GM10248 (cell line): ENCODE measurements around the gene KREMEN1.

ENCODE experiments used
- CTCF ChIA-PET: fragments of 300-600 bp; sonication (Branson Sonifier 250); formaldehyde crosslinking; extraction: SDS; loops from one replicate; lab custom pipeline; 2021; ENCODE audit warnings: antibody characterized with exemption; lab: Yijun Ruan, JAX
- POLR2A ChIA-PET: fragments of 350-650 bp; sonication (Branson Sonifier 250); formaldehyde crosslinking; extraction: SDS; loops from one replicate; lab custom pipeline; 2020; ENCODE audit warnings: antibody characterized with exemption; lab: Yijun Ruan, JAX
- DNase-seq: peaks from one replicate; pipeline ENCODE4 v3.0.0; 2012; ENCODE audit errors: extremely low spot score
- CTCF ChIP-seq: IDR thresholded peaks from 2 replicates; pipeline ENCODE4 v1.5.1; 2012; ENCODE audit warnings: mild to moderate bottlenecking, low read depth; ENCODE audit errors: extremely low read depth, missing control alignments, control extremely low read depth

The KREMEN1 gene

DNA sequence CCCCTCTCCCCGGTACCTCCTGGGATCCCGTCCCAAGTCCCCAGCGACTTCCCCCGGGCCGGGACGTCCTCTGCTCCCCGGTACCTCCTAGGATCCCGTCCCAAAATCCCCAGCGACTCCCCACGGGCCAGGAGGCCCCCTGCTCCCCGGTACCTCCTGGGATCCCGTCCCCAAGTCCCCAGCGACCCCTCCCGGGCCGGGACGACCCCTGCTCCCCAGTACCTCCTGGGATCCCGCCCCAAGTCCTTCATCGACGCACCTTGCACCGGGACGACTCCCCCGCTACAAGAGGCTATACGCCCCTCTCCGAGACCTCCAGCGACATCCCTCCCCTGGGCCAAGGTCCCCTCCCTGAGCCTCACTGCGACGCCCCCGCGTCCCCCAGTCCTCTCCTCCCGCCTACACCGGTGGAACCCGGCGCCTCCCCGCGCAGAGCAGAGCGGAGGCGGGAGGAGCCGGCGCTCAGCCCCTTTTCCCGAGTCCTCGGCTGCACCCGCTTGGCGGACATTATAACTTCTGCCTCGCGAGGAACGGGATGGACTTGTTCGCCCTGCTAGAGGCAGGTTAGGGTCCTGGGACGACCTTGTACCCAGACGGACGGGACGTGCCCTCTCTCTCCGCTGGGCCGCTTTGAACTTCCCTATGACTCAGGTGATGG is 912 bp downstream of the KREMEN1 start:
- DNase-seq: no peak

GRCh38 chr22:29074276-29074772 is 1.5 kb downstream of the KREMEN1 start:
- no peak for TF ChIP-seq CTCF
- POLR2A ChIA-PET: no interaction called here
- no peak for DNase-seq
- CTCF ChIA-PET: interaction anchor here (1.4 to 2.0 kb wide), 3 partner anchors 8 to 34 kb away, joined by 3 to 11 read pairs (median 3); no protein-coding TSS in a partner anchor

More for the DNA sequence above, 912 bp downstream of the KREMEN1 start:
- POLR2A ChIA-PET: no interaction called here
- TF ChIP-seq CTCF: no peak
- CTCF ChIA-PET: interaction anchor here (1.4 to 2.0 kb wide), 3 partner anchors 9 to 33 kb away, joined by 3 to 11 read pairs (median 3); no protein-coding TSS in a partner anchor

DNA sequence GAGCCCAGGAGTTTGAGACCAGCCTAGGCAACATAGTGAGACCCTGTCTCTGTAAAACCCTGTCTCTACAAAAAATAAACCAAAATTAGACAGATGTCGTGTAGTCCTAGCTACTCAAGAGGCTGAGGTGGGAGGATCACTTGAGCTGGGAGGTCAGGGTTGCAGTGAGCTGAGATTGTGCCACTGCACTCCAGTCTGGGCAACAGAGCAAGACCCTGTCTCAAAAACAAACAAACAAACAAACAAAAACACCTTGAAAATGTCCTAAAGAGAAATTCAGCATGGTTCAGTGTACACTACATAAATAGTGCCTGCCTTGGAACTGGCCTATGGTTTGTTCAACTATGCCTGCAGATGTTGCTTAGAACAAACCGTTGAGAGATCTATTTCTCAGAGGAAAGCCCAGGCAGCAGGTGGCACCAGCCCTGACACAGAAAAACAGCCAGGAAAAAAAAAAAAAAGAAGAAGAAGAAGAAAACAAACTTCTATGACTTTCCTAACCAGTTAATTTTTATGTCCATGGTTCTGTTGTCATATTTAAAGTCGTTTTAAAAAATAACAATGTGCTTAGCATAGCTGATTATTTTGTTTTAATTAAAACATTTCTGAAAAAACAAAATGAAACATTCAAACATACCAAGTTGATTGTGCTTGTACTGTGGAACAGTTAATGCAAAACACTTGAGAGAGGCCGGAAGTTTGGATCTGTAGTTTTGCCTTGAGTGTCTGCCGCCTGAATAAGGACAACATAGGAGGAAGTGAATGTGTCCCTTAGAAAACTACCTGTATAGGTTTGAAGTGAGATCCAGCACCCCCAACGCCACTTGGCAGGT is 5.4 kb downstream of the KREMEN1 start:
- no peak for TF ChIP-seq CTCF
- ChIA-PET POLR2A (no interaction called here), CTCF (interaction anchor here (1.2 to 1.7 kb wide), 2 partner anchors 37 to 223 kb away, joined by 4 to 5 read pairs; no protein-coding TSS in a partner anchor)
- no peak for DNase-seq

GRCh38 chr22:29078869-29079207 is 6.0 kb downstream of the KREMEN1 start:
- DNase-seq: no peak
- no peak for TF ChIP-seq CTCF
- POLR2A ChIA-PET: no interaction called here
- CTCF ChIA-PET: interaction anchor here (1.7 kb wide), 1 partner anchor 38 kb away, joined by 5 read pairs; no protein-coding TSS in a partner anchor

DNA sequence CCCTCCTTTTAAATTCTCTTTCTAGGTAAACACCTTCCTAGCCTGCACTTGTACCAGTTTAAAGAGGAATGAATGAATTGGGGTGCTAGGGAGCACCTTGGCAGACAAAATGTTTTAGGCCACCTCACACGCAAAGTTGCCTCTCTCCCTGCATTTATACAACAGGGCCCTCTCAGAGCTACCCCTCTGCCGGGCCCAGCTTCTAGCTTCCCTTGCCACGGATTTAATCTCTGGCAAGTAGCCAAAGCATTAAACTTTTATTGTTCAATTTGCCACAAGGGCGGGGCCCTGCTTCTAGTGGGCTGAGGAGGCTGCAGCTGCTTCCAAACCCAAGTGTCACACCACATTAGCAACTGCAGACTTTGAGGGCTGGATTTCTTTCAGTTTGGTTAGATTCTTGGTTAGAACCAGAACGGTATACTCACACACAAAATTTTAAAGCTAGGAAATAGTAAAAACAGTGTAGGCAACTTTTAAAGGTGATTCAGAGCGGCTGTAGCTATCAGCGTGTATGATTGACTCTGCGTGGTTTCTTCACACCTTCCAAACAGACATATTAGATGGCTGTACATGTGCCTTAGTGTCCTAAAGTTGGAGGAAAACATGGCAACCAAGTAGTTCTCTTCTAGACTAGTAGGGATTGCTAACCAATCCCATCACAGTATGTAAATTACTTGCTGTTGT is 6.5 kb downstream of the KREMEN1 start:
- DNase-seq: no peak
- TF ChIP-seq CTCF: no peak
- ChIA-PET POLR2A (no interaction called here), CTCF (interaction anchor here (1.7 kb wide), 1 partner anchor 38 kb away, joined by 5 read pairs; no protein-coding TSS in a partner anchor)

- DNase-seq: no peak
- CTCF ChIA-PET: interaction anchor here (1.7 kb wide), 1 partner anchor 39 kb away, joined by 5 read pairs; no protein-coding TSS in a partner anchor
- TF ChIP-seq CTCF: no peak
- POLR2A ChIA-PET: no interaction called here
These were observed 7.5 kb downstream of the KREMEN1 start for GRCh38 chr22:29080106-29080975.
